Gastroesophageal sphincter (tissue), 4 donors: ENCODE measurements around the gene TBC1D5. TPM values are rescaled to one million over a fixed set of nuclear protein-coding genes. Genes with fewer than 3 reads are reported as not detected.

Experiments used
- ATAC-seq: fragments of 150-250 bp; one replicate; pipeline ENCODE4 v1.9.1; 2016; ENCODE audit warnings: mild to moderate bottlenecking, moderate library complexity
- H3K27ac ChIP-seq, 4 donors: fragments of 200-600 bp; sonication (generic) in 3 of 4; 1 replicate in 3 of 4; 2 replicates in 1 of 4; pipeline ENCODE4 v1.5.1; 2016 to 2019
- H3K27me3 ChIP-seq: fragments of 200-600 bp; sonication (generic); one replicate; pipeline ENCODE4 v1.5.1; 2019
- H3K36me3 ChIP-seq, 2 donors: fragments of 200-600 bp; sonication (generic); one replicate each; pipeline ENCODE4 v1.5.1; 2019; ENCODE audit warnings: control low read depth in 1 of 2
- H3K4me1 ChIP-seq, 3 donors: fragments of 200-600 bp; sonication (generic); 1 replicate in 2 of 3; 2 replicates in 1 of 3; pipeline ENCODE4 v1.5.1; 2016 to 2019; ENCODE audit warnings: control low read depth in 2 of 3
- H3K4me3 ChIP-seq, 2 donors: fragments of 200-600 bp; sonication (generic); one replicate each; pipeline ENCODE4 v1.5.1; 2019; ENCODE audit warnings: mild to moderate bottlenecking in 1 of 2, moderate library complexity in 1 of 2
- H3K9me3 ChIP-seq, 3 donors: fragments of 200-600 bp; sonication (generic); one replicate each; pipeline ENCODE4 v1.5.1; 2017 to 2019; ENCODE audit warnings: control low read depth in 2 of 3
- CTCF ChIP-seq, 4 experiments: fragments of 200-600 bp in 2 of 4; fragments of 450-650 bp in 2 of 4; sonication (generic) in 1 of 4; IDR thresholded peaks; one replicate each; pipeline ENCODE4 v1.5.1; 2017 to 2019; ENCODE audit warnings: antibody characterized with exemption in 4 of 4, mild to moderate bottlenecking in 2 of 4, moderate library complexity in 2 of 4
- EP300 ChIP-seq: sonication (generic); formaldehyde crosslinking; IDR thresholded peaks from one replicate; pipeline ENCODE4 v1.6.1; 2017; ENCODE audit warnings: antibody characterized with exemption, mild to moderate bottlenecking
- POLR2A ChIP-seq, 2 donors: fragments of 450-650 bp; IDR thresholded peaks; one replicate each; pipeline ENCODE4 v1.6.1; 2017; ENCODE audit warnings: antibody characterized with exemption in 2 of 2, mild to moderate bottlenecking in 2 of 2, moderate library complexity in 1 of 2
- POLR2AphosphoS5 ChIP-seq: sonication (generic); formaldehyde crosslinking; IDR thresholded peaks from one replicate; pipeline ENCODE4 v1.6.1; 2017; ENCODE audit warnings: antibody characterized with exemption
- WGBS, 2 donors: methylation state at CpG; one replicate each; pipeline ENCODE4 v1.1.5; 2018; ENCODE audit warnings: low coverage in 1 of 2; 5-methylcytosine and 5-hydroxymethylcytosine counted together
- total RNA-seq, 4 donors: library from RNA; depleted of rRNA; stranded (reverse); fragments of >200 nt; gene quantifications; one replicate each; pipeline ENCODE4 v1.1.0, GENCODE V29; 2016

The TBC1D5 gene
- total RNA-seq, 4 donors from 2014 or later: 59.5 to 66.6 (median 61.6) TPM

DNA sequence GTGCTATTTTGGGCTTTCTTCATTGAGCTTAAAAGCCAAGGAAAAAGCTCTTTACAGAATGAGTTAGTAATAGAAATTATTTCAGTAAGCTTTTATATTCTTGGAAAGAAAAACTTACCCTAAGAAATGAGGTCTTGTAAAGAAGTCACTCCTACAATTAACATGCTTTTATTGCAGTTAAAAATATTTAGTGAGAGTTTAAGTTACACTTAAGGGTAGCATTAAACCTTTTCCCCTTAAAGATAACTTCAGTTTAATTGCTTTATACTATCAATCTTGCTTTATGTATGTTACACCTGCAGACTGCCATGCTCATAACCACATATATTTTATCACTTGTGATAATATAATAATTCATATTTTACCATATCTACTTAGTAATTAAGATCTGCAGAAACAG is 431.4 kb downstream of the TBC1D5 start:
- no peak for ATAC-seq
- Histone ChIP-seq H3K9me3 (no peaks in the 10 kb centered on the region), H3K36me3 (peaks cover 0 to 10% of the 10 kb centered on the region in 2 donors), H3K27me3 (no peaks in the 10 kb centered on the region), H3K27ac (no peak overlapping the region), H3K4me3 (no peak overlapping the region), H3K4me1 (peaks cover 0 to 18% (median 0%) of the 10 kb centered on the region in 3 donors)
- no peak for TF ChIP-seq EP300

DNA sequence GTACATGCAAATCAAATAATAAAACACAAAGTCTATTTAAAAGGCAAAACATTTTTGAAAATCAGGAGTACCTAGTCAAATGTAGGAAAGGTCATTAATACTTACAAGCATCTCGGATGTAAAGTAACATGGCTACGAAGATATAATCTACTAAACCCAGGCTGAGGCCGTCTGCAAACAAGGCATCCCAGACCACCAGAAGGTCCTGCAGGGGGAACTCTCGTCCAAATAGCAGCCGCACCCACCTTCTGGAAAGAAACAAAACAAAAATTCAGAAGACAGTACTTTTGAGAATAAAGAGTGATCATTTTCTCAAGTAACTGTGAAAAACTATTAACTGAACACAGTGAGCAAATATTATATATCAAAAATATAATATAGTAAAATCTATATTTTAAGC is 434.5 kb downstream of the TBC1D5 start:
- H3K9me3 ChIP-seq: no peaks in the 10 kb centered on the region
- no peak overlapping the region for H3K27ac ChIP-seq
- H3K4me1 ChIP-seq: peaks cover 0 to 17% (median 0%) of the 10 kb centered on the region in 3 donors
- WGBS, 2 donors: 83 to 87% methylated on average over 5 of the region's 5 CpGs
- ATAC-seq: no peak
- no peak overlapping the region for H3K4me3 ChIP-seq
- peaks cover 0 to 10% of the 10 kb centered on the region in 2 donors for H3K36me3 ChIP-seq
- H3K27me3 ChIP-seq: no peaks in the 10 kb centered on the region
- TF ChIP-seq CTCF (IDR thresholded peaks at IDR 0.05): no peak
- no peak for TF ChIP-seq POLR2AphosphoS5
- no peak for TF ChIP-seq EP300
- no peak for TF ChIP-seq POLR2A (IDR thresholded peaks at IDR 0.05)

DNA sequence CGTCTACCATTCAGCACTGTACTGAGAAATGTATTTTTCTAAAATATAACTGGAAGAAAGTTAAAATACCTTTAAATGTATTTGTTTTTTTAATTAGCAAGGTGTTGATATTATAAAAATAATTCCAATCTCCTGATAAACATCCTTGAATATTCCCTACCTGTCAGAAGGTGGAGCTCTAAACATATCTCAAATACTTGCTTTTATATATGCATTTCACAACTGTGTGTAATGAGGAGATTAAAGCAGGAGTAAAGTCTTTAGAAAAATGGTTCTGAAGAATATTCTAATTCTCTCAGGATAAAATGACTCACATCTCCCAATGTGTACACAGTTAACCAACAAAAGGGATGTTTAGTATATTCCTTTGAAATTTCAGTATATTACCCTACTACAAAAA is 434.9 kb downstream of the TBC1D5 start:
- no peaks in the 10 kb centered on the region for H3K27me3 ChIP-seq
- peaks cover 0 to 10% of the 10 kb centered on the region in 2 donors for H3K36me3 ChIP-seq
- TF ChIP-seq POLR2AphosphoS5 (no peak), CTCF (IDR thresholded peaks at IDR 0.05) (no peak), POLR2A (IDR thresholded peaks at IDR 0.05) (no peak), EP300 (no peak)
- peaks cover 0 to 13% (median 0%) of the 10 kb centered on the region in 3 donors for H3K4me1 ChIP-seq
- 88 to 100% methylated on average over 1 of the region's 1 CpG for WGBS, 2 donors
- H3K9me3 ChIP-seq: no peaks in the 10 kb centered on the region
- no peak overlapping the region for H3K27ac ChIP-seq
- no peak overlapping the region for H3K4me3 ChIP-seq
- no peak for ATAC-seq

GRCh38 chr3:17304969-17305368 is 437.5 kb downstream of the TBC1D5 start:
- TF ChIP-seq POLR2AphosphoS5 (no peak), POLR2A (IDR thresholded peaks at IDR 0.05) (no peak), CTCF (IDR thresholded peaks at IDR 0.05) (no peak), EP300 (no peak)
- WGBS, 2 donors: 31% methylated on average over 1 of the region's 1 CpG; no CpG with 5 or more reads in 1 of the 2 donors
- no peaks in the 10 kb centered on the region for H3K27me3 ChIP-seq
- peaks cover 0 to 7% (median 0%) of the 10 kb centered on the region in 3 donors for H3K4me1 ChIP-seq
- H3K4me3 ChIP-seq: no peak overlapping the region
- H3K36me3 ChIP-seq: peaks cover 0 to 10% of the 10 kb centered on the region in 2 donors
- no peaks in the 10 kb centered on the region for H3K9me3 ChIP-seq
- no peak for ATAC-seq
- H3K27ac ChIP-seq: no peak overlapping the region

DNA sequence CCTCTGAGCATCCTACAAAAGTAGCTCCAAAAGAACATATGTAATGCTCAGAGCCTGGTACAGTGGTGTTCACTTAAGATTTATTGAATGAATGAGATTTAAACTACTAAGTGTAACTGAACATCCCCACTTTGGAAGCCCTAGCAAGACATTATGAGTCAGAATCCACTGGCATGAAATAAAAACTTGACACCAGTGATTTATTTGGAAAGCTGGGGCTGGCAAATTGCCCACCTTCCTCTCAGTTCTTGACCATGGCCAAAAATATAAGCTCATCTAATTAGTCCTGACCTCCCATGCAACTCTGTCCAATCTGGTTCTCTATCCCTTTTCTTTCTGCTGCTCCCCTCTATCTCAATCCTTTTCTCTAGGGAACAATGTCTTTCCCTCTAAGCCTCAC is 439.7 kb downstream of the TBC1D5 start:
- no peak for ATAC-seq
- H3K9me3 ChIP-seq: no peaks in the 10 kb centered on the region
- TF ChIP-seq POLR2A (IDR thresholded peaks at IDR 0.05): no peak
- TF ChIP-seq POLR2AphosphoS5: no peak
- TF ChIP-seq CTCF (IDR thresholded peaks at IDR 0.05): no peak
- TF ChIP-seq EP300: no peak
- no peak overlapping the region for H3K4me3 ChIP-seq
- H3K27me3 ChIP-seq: no peaks in the 10 kb centered on the region
- H3K4me1 ChIP-seq: peaks cover 0 to 7% (median 0%) of the 10 kb centered on the region in 3 donors
- no peak overlapping the region for H3K27ac ChIP-seq
- peaks cover 0 to 12% of the 10 kb centered on the region in 2 donors for H3K36me3 ChIP-seq
